Adrenal gland (tissue), 12 donors: ENCODE data around the gene RPEL1. TPM values are rescaled to one million over a fixed set of nuclear protein-coding genes. Genes with fewer than 3 reads are reported as not detected.
"Not testable (repeated sequence)": the region's sequence is repeated elsewhere in the genome, so short reads cannot be mapped to it uniquely, and the experiment has no call there.

Experiments
- DNase-seq, 7 donors: peaks; one replicate each; pipeline ENCODE4 v3.0.0-alpha.2; 2019 to 2020
- H3K27ac ChIP-seq, 5 donors: fragments of 200-600 bp; sonication (generic) in 4 of 5; 1 replicate in 3 of 5; 2 replicates in 2 of 5; pipeline versions ENCODE4 v1.5.1 to v1.8.0; 2016 to 2020; ENCODE audit warnings: mild to moderate bottlenecking in 1 of 5
- H3K27me3 ChIP-seq: fragments of 200-600 bp; 2 replicates; pipeline ENCODE4 v1.8.0; 2021
- H3K36me3 ChIP-seq, 2 donors: fragments of 200-600 bp; replicated peaks in 1 of 2; 1 replicate in 1 of 2; 2 replicates in 1 of 2; pipeline versions ENCODE4 v1.5.1 to v1.8.0; 2018 to 2022
- H3K4me1 ChIP-seq, 2 donors: fragments of 200-600 bp; replicated peaks in 1 of 2; 1 replicate in 1 of 2; 2 replicates in 1 of 2; pipeline versions ENCODE4 v1.5.1 to v1.8.0; 2018 to 2021
- H3K4me3 ChIP-seq, 4 donors: fragments of 200-600 bp; sonication (generic) in 3 of 4; one replicate each; pipeline ENCODE4 v1.5.1; 2016 to 2018
- H3K9me3 ChIP-seq, 3 donors: fragments of 200-600 bp; sonication (generic) in 1 of 3; replicated peaks in 1 of 3; 1 replicate in 2 of 3; 2 replicates in 1 of 3; pipeline versions ENCODE4 v1.5.1 to v1.8.0; 2016 to 2021
- POLR2A ChIP-seq, 2 donors: fragments of 450-650 bp; IDR thresholded peaks; one replicate each; pipeline ENCODE4 v1.6.1; 2017; ENCODE audit warnings: antibody characterized with exemption in 2 of 2, mild to moderate bottlenecking in 2 of 2, moderate library complexity in 1 of 2
- WGBS, 4 donors: extraction: QIAGEN DNeasy Blood & Tissue Kit in 2 of 4; methylation state at CpG; one replicate each; pipeline versions ENCODE4 v1.1.5 to v1.1.7; 2013 to 2017; 5-methylcytosine and 5-hydroxymethylcytosine counted together
- intact Hi-C, 2 donors: fragments of 100-400 bp; cut with DNase I; formaldehyde crosslinking; loops; one replicate each; pipeline versions ENCODE4 v1.14.1 to v1.15.0; 2022 to 2023
- polyA plus RNA-seq, 3 donors: library from polyadenylated mRNA; stranded (reverse); fragments of 200-250 nt in 2 of 3; fragments of 350-450 nt in 1 of 3; fragmentation: Illumina TruSeq in 1 of 3; extraction: RNeasy Lipid Tissue Mini Kit (QIAGEN cat#74804) in 1 of 3; gene quantifications; one replicate each; pipeline ENCODE4 v1.2.3, GENCODE V29; 2013 to 2014
- total RNA-seq, 9 donors: library from RNA; depleted of rRNA in 4 of 9; stranded (reverse); fragments of >200 nt in 4 of 9; fragments of 120-200 nt in 1 of 9; fragmentation: NEBNext Ultra II Directional in 1 of 9; extraction: Animal tissue kit (Norgen Biotek cat#: 25700) in 1 of 9; gene quantifications; one replicate each; pipeline versions ENCODE4 v1.1.0 to v1.2.4, GENCODE V29; 2013 to 2023
- TF ChIP-seq, protein P1 (sequence below), 6 experiments: fragments of 450-650 bp in 4 of 6; fragments of 200-600 bp in 2 of 6; sonication (generic) in 1 of 6; IDR thresholded peaks; 1 replicate in 5 of 6; 2 replicates in 1 of 6; pipeline versions ENCODE4 v1.5.1 to v1.8.0; 2016 to 2021; ENCODE audit warnings: antibody characterized with exemption in 6 of 6, mild to moderate bottlenecking in 2 of 6, moderate library complexity in 1 of 6
- donor health status: healthy with polysubstance abuse.
- donor health status: Bipolar disorder and iron deficiency.
- donor health status: DM: yes; HTN: yes; CAD: no.
- donor health status: DM: no; HTN: no; CAD: no.
- donor health status: DM: no; HTN: no; CAD: no.
- donor health status: DM: yes; HTN: yes; CAD: no.

The RPEL1 gene
- total and polyA plus RNA-seq, 12 donors, result 0.09 to 0.11 TPM; not detected in 10

- Histone ChIP-seq H3K27ac (no peak overlapping the region), H3K4me3 (no peak overlapping the region), H3K9me3 (no peaks in the 10 kb centered on the region), H3K36me3 (no peaks in the 10 kb centered on the region), H3K4me1 (no peaks in the 10 kb centered on the region), H3K27me3 (no peaks in the 10 kb centered on the region)
- no peak for DNase-seq
- TF ChIP-seq POLR2A (IDR thresholded peaks at IDR 0.05), result no peak
- TF ChIP-seq, protein P1, sequence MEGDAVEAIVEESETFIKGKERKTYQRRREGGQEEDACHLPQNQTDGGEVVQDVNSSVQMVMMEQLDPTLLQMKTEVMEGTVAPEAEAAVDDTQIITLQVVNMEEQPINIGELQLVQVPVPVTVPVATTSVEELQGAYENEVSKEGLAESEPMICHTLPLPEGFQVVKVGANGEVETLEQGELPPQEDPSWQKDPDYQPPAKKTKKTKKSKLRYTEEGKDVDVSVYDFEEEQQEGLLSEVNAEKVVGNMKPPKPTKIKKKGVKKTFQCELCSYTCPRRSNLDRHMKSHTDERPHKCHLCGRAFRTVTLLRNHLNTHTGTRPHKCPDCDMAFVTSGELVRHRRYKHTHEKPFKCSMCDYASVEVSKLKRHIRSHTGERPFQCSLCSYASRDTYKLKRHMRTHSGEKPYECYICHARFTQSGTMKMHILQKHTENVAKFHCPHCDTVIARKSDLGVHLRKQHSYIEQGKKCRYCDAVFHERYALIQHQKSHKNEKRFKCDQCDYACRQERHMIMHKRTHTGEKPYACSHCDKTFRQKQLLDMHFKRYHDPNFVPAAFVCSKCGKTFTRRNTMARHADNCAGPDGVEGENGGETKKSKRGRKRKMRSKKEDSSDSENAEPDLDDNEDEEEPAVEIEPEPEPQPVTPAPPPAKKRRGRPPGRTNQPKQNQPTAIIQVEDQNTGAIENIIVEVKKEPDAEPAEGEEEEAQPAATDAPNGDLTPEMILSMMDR (IDR thresholded peaks at IDR 0.05), result no peak
- 76 to 79% (median 78%) methylated on average over 3 of the region's 3 CpGs for WGBS, 4 donors
- intact Hi-C loops, result no loop called here
Measured at GRCh38 chr10:103254113-103254512, 8.4 kb downstream of the RPEL1 start.

- intact Hi-C loops, result no loop called here
- H3K36me3 ChIP-seq, result no peaks in the 10 kb centered on the region
- no peak overlapping the region for H3K4me3 ChIP-seq
- no peaks in the 10 kb centered on the region for H3K9me3 ChIP-seq
- no peaks in the 10 kb centered on the region for H3K4me1 ChIP-seq
- H3K27me3 ChIP-seq, result no peaks in the 10 kb centered on the region
- no peak for TF ChIP-seq POLR2A (IDR thresholded peaks at IDR 0.05)
- TF ChIP-seq, protein P1 (IDR thresholded peaks at IDR 0.05), result no peak
- 63 to 67% (median 65%) methylated on average over 4 of the region's 4 CpGs for WGBS, 4 donors
- no peak overlapping the region for H3K27ac ChIP-seq
- DNase-seq, result no peak
Measured at GRCh38 chr10:103254538-103255325, 9.0 kb downstream of the RPEL1 start.

DNA sequence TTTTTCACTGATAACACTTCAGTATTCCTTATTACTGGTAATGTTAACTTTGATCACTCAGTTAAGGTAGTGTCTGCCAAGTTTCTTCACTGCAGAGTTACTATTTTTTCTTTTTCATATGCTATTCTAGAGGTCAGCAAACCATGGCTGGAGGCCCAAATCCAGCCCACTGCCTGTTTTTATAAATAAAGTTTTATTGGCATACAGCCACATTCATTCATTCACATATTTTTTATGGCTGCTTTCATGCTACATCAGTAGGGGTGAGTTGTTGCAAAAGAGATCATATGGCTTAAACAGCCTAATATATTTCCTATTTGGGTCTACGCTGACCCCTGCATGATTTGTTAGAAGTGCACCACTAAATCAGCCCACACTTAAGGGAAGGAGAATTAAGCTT, 10.9 kb downstream of the RPEL1 start:
- Histone ChIP-seq H3K36me3 (no peaks in the 10 kb centered on the region), H3K9me3 (no peaks in the 10 kb centered on the region), H3K27ac (no peak overlapping the region), H3K27me3 (no peaks in the 10 kb centered on the region), H3K4me1 (no peaks in the 10 kb centered on the region), H3K4me3 (no peak overlapping the region)
- WGBS, 4 donors, result 93 to 100% (median 100%) methylated on average over 1 of the region's 1 CpG
- no peak for DNase-seq
- intact Hi-C loops, result no loop called here
- TF ChIP-seq, protein P1 (IDR thresholded peaks at IDR 0.05), result no peak
- TF ChIP-seq POLR2A (IDR thresholded peaks at IDR 0.05), result no peak

GRCh38 chr10:103257812-103258211, 12.1 kb downstream of the RPEL1 start:
- Histone ChIP-seq H3K36me3 (no peaks in the 10 kb centered on the region), H3K9me3 (no peaks in the 10 kb centered on the region), H3K4me3 (no peak overlapping the region), H3K27me3 (no peaks in the 10 kb centered on the region), H3K27ac (no peak overlapping the region), H3K4me1 (no peaks in the 10 kb centered on the region)
- no peak for DNase-seq
- TF ChIP-seq POLR2A (IDR thresholded peaks at IDR 0.05), result no peak
- TF ChIP-seq, protein P1 (IDR thresholded peaks at IDR 0.05), result no peak
- intact Hi-C loops, result no loop called here

- H3K36me3 ChIP-seq, H3K4me3 ChIP-seq, DNase-seq, intact Hi-C loops, H3K27me3 ChIP-seq, H3K4me1 ChIP-seq, H3K9me3 ChIP-seq, H3K27ac ChIP-seq: not testable (repeated sequence)
- WGBS, 4 donors, result 85 to 93% (median 89%) methylated on average over 4 of the region's 4 CpGs
Measured at GRCh38 chr10:103258928-103259327, 13.2 kb downstream of the RPEL1 start.
